A549 (cell line): ENCODE data around the gene ZSCAN22.

Source experiments
- CHD2 ChIP-seq: fragments of 150-350 bp; IDR thresholded peaks from 2 replicates; pipeline ENCODE4 v1.6.1; 2014; ENCODE audit warnings: low read length; ENCODE audit not compliant: partially characterized antibody
- EP300 ChIP-seq, 2 experiments: fragments of >200 bp; sonication (Bioruptor Twin); formaldehyde crosslinking; IDR thresholded peaks; 2 replicates in 1 of 2; 3 replicates in 1 of 2; pipeline ENCODE4 v1.6.1; 2016 to 2017
- GATA3 ChIP-seq: IDR thresholded peaks from 2 replicates; pipeline ENCODE4 v1.6.1; 2012; ENCODE audit warnings: borderline replicate concordance
- HES2 ChIP-seq: fragments of >200 bp; sonication (Bioruptor Twin); formaldehyde crosslinking; IDR thresholded peaks from 2 replicates; pipeline ENCODE4 v1.6.1; 2016
- MAZ ChIP-seq: fragments of 150-350 bp; IDR thresholded peaks from 2 replicates; pipeline ENCODE4 v1.6.1; 2014; ENCODE audit warnings: antibody characterized with exemption, low read depth, low read length, borderline replicate concordance
- NR3C1 ChIP-seq: fragments of >200 bp; sonication (Bioruptor Twin); formaldehyde crosslinking; IDR thresholded peaks from 3 replicates; pipeline ENCODE4 v1.6.1; 2017
- POLR2A ChIP-seq: IDR thresholded peaks from 2 replicates; pipeline ENCODE4 v1.6.1; 2012; ENCODE audit warnings: mild to moderate bottlenecking, low read length
- RNF2 ChIP-seq: fragments of 200-600 bp; sonication (generic); IDR thresholded peaks from 2 replicates; pipeline ENCODE4 v1.6.1; 2016; ENCODE audit warnings: low read depth, mild to moderate bottlenecking, antibody characterized with exemption, moderate library complexity, borderline replicate concordance
- SREBF2 ChIP-seq: fragments of 450-650 bp; IDR thresholded peaks from 2 replicates; pipeline ENCODE4 v1.6.1; 2014; ENCODE audit warnings: mild to moderate bottlenecking, moderate library complexity
- TP53 ChIP-seq: fragments of 250-450 bp; sonication (Bioruptor Pico); IDR thresholded peaks from 2 replicates; pipeline ENCODE4 v1.5.0; 2021; ENCODE audit warnings: mild to moderate bottlenecking, moderate library complexity
- ZFP36 ChIP-seq: fragments of 450-650 bp; IDR thresholded peaks from 2 replicates; pipeline ENCODE4 v1.6.1; 2014; ENCODE audit warnings: borderline replicate concordance; ENCODE audit not compliant: partially characterized antibody
- TF ChIP-seq, protein P1 (sequence below): fragments of >200 bp; sonication (Bioruptor Twin); formaldehyde crosslinking; IDR thresholded peaks from 3 replicates; pipeline ENCODE4 v1.5.1; 2016
- TF ChIP-seq, protein P2 (sequence below): fragments of 200-600 bp; sonication (generic); IDR thresholded peaks from 2 replicates; pipeline ENCODE4 v1.6.1; 2016; ENCODE audit warnings: antibody characterized with exemption, mild to moderate bottlenecking, moderate library complexity

DNA sequence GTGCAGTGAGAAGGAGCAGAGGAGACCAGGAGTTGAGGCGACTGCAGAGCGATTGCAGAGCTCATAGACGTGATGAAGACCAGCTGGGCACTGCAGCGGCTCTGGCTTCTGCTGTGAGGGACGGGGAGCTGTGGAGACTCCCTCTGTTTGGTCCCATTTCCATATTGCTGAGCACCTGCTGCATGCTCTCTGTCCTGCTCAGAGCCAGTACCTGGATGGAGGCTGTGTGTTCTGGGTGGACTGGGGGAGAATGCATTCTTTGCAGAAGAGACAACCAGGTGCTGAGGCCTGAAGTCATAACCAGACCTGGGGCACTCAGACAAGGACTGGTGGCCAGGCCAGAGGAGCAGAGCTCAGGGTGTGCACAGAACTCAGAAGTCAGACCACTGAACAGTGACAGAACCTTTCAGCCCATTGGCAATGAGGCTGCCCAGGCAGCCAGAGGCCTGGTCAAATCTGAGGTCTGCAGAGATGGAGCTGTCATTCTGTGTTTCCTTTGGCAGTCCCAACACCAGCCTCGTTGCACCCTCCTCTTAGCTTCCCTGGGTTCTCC, 27.8 kb downstream of the ZSCAN22 start:
- no peak for TF ChIP-seq ZFP36
- TF ChIP-seq, protein P1, sequence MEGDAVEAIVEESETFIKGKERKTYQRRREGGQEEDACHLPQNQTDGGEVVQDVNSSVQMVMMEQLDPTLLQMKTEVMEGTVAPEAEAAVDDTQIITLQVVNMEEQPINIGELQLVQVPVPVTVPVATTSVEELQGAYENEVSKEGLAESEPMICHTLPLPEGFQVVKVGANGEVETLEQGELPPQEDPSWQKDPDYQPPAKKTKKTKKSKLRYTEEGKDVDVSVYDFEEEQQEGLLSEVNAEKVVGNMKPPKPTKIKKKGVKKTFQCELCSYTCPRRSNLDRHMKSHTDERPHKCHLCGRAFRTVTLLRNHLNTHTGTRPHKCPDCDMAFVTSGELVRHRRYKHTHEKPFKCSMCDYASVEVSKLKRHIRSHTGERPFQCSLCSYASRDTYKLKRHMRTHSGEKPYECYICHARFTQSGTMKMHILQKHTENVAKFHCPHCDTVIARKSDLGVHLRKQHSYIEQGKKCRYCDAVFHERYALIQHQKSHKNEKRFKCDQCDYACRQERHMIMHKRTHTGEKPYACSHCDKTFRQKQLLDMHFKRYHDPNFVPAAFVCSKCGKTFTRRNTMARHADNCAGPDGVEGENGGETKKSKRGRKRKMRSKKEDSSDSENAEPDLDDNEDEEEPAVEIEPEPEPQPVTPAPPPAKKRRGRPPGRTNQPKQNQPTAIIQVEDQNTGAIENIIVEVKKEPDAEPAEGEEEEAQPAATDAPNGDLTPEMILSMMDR, result no peak
- no peak for TF ChIP-seq NR3C1
- no peak for TF ChIP-seq TP53
- TF ChIP-seq, protein P2, sequence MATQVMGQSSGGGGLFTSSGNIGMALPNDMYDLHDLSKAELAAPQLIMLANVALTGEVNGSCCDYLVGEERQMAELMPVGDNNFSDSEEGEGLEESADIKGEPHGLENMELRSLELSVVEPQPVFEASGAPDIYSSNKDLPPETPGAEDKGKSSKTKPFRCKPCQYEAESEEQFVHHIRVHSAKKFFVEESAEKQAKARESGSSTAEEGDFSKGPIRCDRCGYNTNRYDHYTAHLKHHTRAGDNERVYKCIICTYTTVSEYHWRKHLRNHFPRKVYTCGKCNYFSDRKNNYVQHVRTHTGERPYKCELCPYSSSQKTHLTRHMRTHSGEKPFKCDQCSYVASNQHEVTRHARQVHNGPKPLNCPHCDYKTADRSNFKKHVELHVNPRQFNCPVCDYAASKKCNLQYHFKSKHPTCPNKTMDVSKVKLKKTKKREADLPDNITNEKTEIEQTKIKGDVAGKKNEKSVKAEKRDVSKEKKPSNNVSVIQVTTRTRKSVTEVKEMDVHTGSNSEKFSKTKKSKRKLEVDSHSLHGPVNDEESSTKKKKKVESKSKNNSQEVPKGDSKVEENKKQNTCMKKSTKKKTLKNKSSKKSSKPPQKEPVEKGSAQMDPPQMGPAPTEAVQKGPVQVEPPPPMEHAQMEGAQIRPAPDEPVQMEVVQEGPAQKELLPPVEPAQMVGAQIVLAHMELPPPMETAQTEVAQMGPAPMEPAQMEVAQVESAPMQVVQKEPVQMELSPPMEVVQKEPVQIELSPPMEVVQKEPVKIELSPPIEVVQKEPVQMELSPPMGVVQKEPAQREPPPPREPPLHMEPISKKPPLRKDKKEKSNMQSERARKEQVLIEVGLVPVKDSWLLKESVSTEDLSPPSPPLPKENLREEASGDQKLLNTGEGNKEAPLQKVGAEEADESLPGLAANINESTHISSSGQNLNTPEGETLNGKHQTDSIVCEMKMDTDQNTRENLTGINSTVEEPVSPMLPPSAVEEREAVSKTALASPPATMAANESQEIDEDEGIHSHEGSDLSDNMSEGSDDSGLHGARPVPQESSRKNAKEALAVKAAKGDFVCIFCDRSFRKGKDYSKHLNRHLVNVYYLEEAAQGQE, result no peak
- TF ChIP-seq POLR2A, result no peak
- no peak for TF ChIP-seq HES2
- TF ChIP-seq RNF2, result no peak
- no peak for TF ChIP-seq GATA3
- no peak for TF ChIP-seq CHD2
- no peak for TF ChIP-seq EP300 (IDR thresholded peaks at IDR 0.05)
- TF ChIP-seq MAZ, result no peak
- TF ChIP-seq SREBF2, result no peak
